Spleen (tissue), 7 donors: ENCODE measurements around the gene CHIA.

Experiments
- POLR2A ChIP-seq, 3 donors: fragments of 450-650 bp; IDR thresholded peaks; one replicate each; pipeline ENCODE4 v1.5.1; 2017; ENCODE audit warnings: antibody characterized with exemption in 3 of 3, mild to moderate bottlenecking in 1 of 3
- POLR2AphosphoS5 ChIP-seq, 3 donors: sonication (generic); formaldehyde crosslinking; IDR thresholded peaks; one replicate each; pipeline ENCODE4 v1.5.1; 2017; ENCODE audit warnings: antibody characterized with exemption in 3 of 3
- TF ChIP-seq, protein P1 (sequence below), 11 experiments: fragments of 200-600 bp in 7 of 11; fragments of 450-650 bp in 4 of 11; sonication (generic) in 4 of 11; IDR thresholded peaks in 8 of 11; conservative IDR thresholded peaks in 3 of 11; 1 replicate in 7 of 11; 2 replicates in 4 of 11; pipeline versions ENCODE4 v1.4.0 to v1.8.0; 2016 to 2021; ENCODE audit warnings: antibody characterized with exemption in 11 of 11, inconsistent platforms in 4 of 11, mild to moderate bottlenecking in 1 of 11
- donor health status: DM: no; HTN: no; CAD: no; lungs with moderate emphysema.
- donor health status: DM: no; HTN: no; CAD: no.
- donor health status: DM: no; HTN: no; CAD: no.

DNA sequence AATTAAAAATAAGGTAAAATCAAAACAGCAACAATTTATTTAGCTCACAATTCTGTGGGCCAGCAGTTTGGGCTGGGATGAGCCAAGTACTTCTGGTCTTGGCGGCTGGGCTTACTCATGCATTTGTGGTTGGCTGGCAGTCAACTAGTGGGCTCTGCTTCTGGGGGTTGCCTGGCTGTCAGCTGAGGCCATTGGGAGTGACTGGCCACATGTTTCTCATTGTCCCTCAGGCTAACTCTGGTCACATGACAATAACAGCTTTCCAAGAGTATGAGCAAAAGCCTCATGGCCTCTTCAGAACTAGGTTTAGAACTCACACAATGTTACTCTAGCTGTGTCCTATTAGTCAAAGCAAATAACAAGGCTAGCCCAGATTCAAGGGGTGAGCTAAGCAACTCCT, 15.6 kb upstream of the CHIA start:
- TF ChIP-seq, protein P1, sequence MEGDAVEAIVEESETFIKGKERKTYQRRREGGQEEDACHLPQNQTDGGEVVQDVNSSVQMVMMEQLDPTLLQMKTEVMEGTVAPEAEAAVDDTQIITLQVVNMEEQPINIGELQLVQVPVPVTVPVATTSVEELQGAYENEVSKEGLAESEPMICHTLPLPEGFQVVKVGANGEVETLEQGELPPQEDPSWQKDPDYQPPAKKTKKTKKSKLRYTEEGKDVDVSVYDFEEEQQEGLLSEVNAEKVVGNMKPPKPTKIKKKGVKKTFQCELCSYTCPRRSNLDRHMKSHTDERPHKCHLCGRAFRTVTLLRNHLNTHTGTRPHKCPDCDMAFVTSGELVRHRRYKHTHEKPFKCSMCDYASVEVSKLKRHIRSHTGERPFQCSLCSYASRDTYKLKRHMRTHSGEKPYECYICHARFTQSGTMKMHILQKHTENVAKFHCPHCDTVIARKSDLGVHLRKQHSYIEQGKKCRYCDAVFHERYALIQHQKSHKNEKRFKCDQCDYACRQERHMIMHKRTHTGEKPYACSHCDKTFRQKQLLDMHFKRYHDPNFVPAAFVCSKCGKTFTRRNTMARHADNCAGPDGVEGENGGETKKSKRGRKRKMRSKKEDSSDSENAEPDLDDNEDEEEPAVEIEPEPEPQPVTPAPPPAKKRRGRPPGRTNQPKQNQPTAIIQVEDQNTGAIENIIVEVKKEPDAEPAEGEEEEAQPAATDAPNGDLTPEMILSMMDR (IDR thresholded peaks at IDR 0.05 in 8 of 11, conservative IDR thresholded peaks at IDR 0.05 in 3 of 11) = no peak
- TF ChIP-seq POLR2A (IDR thresholded peaks at IDR 0.05) = no peak
- TF ChIP-seq POLR2AphosphoS5 (IDR thresholded peaks at IDR 0.05) = no peak
